ENCODE data around the gene KPNA6. TPM values are rescaled to one million over a fixed set of nuclear protein-coding genes. Genes with fewer than 3 reads are reported as not detected.
"Not testable (repeated sequence)": the region's sequence is repeated elsewhere in the genome, so short reads cannot be mapped to it uniquely, and the experiment has no call there.

The KPNA6 gene
- total RNA-seq, 1 experiment from 2014 or later = 73.0 TPM

- peak; percentile 79 for DNase-seq (ENCODE audit: low read depth)
Measured at GRCh38 chr1:32142446-32143301, 34.8 kb downstream of the KPNA6 start.

- DNase-seq (ENCODE audit: low read depth) = not testable (repeated sequence)
Measured at GRCh38 chr1:32143302-32143695, 35.4 kb downstream of the KPNA6 start.

DNA sequence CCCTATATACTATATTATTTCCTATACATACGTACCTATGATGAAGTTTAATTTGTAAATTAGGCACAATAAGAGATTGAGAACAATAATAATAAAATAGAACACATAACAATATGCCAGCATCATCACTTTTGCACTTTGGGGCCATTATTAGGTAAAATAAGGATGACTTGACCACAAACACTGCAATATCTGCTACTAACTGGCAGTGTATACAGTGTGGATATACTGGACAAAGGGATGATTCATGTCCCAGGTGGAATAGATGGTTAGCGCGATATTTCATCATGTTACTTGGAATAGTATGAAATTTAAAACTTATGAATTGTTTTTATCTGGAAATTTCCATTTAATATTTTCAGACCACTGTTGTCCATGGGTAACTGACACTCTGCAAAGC, 36.2 kb downstream of the KPNA6 start:
- DNase-seq (ENCODE audit: low read depth) = no peak

DNA sequence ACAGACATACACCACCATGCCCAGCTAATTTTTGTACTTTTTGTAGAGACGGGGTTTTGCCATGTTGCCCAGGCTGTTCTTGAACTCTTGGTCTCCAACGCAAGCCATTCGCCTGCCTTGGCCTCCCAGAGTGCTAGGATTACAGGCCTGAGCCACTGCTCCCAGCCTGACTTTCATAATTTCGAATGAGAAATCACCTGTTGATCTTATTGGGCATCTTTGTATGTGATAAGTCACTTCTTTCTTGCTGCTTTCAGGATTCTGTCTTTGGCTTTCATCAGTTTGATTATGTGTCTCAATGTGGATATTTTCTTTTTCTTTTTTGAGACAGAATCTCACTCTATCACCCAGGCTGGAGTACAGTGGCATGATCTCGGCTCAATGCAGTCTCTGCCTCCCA, 39.9 kb downstream of the KPNA6 start:
- DNase-seq (ENCODE audit: low read depth) = not testable (repeated sequence)

DNA sequence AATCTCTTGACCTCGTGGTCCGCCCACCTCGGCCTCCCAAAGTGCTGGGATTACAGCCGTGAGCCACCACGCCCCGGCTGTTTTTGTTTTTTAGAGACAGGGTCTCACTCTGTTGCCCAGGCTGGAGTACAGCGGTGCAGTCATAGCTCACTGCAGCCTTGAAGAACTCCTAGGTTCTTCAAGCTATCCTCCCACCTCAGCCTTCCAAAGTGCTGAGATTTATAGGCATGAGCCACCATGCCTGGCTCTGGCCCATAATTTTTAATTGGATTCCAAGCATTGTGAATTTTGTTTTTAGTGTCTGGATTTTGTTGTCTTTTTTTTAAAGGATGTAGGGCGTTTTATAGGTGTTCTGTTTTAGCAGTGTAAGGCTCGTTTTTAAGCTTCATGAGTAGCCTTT, 43.0 kb downstream of the KPNA6 start:
- DNase-seq (ENCODE audit: low read depth) = peak; percentile 53

- peak; percentile 38 for DNase-seq (ENCODE audit: low read depth)
Measured at GRCh38 chr1:32151319-32151787, 43.5 kb downstream of the KPNA6 start.

- DNase-seq (ENCODE audit: low read depth) = no peak
Measured at GRCh38 chr1:32159189-32159588, 51.3 kb downstream of the KPNA6 start.

- no peak for DNase-seq (ENCODE audit: low read depth)
Measured at GRCh38 chr1:32163405-32163804, 55.5 kb downstream of the KPNA6 start.

DNA sequence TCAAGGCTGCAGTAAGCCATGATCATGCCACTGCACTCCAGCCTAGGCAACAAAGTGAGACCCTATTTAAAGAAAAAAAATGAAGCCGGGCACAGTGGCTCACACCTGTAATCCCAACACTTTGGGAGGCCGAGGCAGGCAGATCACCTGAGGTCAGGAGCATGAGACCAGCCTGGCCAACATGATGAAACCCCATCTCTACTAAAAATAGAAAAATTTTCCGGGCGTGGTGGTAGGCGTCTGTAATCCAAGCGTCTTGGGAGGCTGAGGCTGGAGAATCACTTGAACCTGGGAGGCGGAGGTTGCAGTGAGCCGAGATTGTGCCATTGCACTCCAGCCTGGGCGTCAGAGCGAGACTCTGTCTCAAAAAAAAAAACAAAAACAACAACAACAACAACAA, 57.8 kb downstream of the KPNA6 start:
- DNase-seq (ENCODE audit: low read depth) = not testable (repeated sequence)

GRCh38 chr1:32170991-32171390, 63.1 kb downstream of the KPNA6 start:
- no peak for DNase-seq (ENCODE audit: low read depth)

- peak; percentile 61 for DNase-seq (ENCODE audit: low read depth)
Measured at GRCh38 chr1:32172621-32173245, 64.9 kb downstream of the KPNA6 start.

DNA sequence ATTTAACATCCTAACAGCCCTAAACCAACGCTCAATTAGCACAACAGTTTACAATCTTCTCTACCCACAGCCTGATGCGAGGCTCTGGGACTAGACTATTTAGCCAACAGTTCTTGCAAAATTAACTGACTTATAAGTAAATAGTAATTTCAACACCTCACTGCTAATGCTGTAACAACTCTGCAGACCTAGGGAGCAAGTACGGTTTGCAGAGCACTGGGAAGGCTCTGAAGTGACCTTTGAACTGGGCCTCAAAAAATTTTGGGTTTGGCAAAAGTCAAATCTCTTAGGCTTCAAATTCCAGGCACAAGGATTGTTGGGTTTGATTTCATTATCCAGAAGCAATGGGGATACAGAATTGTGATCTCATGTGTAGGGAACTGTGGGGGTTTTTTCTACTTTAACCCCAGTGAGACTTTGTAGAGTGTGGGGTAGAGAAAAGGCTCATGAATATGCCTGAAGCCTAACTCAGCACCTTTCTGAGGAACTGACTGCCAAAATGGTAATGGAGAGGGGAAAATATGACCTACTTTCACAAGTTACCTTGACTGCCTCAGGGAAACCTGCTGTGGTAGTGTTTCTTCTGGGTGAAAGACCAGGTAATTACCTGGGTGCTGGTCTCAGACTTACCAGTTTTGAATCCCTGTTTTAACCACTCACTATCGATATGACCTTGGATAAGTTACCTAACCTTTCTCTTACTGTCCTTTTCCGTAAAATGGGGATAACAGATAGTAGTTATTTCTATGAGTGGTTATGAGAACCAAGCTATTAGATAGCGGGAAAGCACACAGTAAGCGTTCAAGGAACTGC, 70.7 kb downstream of the KPNA6 start:
- no peak for DNase-seq (ENCODE audit: low read depth)

DNA sequence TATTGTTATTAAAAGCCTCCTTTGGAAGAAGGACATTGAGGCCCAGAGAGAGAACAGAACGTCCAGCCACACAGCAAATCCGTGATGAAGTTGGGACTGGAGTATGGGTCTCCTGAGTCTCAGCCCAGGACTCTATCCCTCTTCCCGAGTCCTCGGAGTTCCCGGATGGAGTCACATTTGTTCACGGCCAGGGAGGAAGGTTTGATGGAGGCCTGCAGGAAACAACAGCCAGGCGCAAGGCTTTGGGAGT, 71.3 kb downstream of the KPNA6 start:
- DNase-seq (ENCODE audit: low read depth) = no peak

DNA sequence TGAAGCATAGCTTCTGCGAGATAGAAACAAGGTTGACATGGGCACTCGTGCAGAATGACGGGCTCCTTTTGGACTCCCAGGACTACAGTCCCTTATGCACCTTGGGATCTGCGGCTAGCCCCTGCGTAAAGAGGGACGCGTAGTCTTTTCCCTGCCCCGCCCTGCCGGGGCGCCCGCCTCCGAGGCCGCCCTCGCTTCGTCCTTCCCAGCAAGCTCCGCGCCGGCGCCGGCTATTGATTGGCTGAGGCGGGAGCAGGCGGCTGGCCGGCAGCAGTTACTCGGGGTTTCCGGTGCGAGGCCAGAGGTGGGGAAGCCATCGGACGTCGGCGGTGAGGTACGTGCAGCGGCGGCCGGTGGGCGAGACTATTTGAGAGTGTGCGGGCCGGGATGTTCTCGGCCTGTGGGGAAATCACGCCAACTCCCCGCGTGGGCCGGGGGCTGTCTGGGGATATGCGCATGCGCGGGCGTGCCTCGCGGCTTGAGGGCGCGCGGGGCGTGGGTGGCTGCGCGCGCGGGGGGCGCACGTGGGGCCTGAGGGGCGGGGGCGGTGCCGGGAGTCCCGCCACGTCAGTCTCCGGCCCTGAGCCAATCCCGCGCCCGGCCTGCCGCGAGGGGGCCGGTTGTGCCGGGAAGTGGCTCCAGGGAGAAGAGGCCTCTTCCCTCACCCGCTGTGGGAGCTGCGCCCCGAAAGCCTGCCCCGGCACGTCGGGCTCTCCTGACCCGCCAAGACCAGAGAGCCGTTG, 71.8 kb downstream of the KPNA6 start, which contains the start of gene TXLNA:
Gene TXLNA (plus strand): TSS at position 233 of the 743 bp plus-strand sequence. CDS start 671 bp downstream, outside the sequence.
- peak; percentile 90 for DNase-seq (ENCODE audit: low read depth)

- DNase-seq (ENCODE audit: low read depth) = peak; percentile 66
Measured at GRCh38 chr1:32180186-32181060, 72.6 kb downstream of the KPNA6 start.

GRCh38 chr1:32181065-32181464, 73.2 kb downstream of the KPNA6 start:
- no peak for DNase-seq (ENCODE audit: low read depth)

DNA sequence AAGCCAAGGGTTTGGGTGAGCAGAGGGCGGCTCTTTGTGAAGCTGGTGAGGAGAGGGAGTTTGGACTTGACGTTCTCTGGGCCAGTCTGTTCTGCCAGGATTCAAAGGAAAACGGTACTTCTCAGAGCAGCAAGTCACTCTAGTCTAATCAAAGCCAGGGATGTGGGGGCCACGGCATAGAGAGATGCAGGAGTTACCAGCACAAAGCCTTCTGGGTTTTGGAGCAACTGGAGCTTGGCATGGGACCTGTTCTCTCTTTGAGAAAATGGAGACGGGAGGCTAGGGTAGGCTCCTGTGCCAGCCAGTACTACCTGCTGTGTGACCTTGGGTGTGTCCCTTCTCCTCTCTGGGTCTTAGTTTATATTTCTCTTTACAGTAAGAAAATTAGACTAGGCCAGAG, 73.7 kb downstream of the KPNA6 start:
- DNase-seq (ENCODE audit: low read depth) = no peak

DNA sequence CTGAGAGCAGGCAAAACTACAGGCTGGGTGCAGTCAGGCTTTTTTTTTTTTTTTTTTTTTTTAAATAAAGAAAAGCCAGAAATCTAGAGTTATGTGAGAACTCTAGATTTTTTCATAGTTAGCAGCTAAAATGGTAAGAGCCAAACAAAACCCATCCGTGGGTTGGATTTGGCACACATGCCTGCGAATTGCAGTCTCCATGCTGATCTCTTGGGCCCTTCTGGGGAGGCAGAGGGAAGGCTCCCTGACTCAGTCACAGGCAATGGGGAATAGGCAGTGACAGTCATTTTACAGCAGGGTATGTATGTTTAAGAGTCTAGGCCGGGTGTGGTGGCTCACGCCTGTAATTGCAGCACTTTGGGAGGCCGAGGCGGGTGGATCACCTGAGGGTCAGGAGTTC, 74.2 kb downstream of the KPNA6 start:
- no peak for DNase-seq (ENCODE audit: low read depth)

GRCh38 chr1:32184650-32185049, 76.8 kb downstream of the KPNA6 start:
- no peak for DNase-seq (ENCODE audit: low read depth)

GRCh38 chr1:32186077-32186476, 78.2 kb downstream of the KPNA6 start:
- DNase-seq (ENCODE audit: low read depth) = no peak

DNA sequence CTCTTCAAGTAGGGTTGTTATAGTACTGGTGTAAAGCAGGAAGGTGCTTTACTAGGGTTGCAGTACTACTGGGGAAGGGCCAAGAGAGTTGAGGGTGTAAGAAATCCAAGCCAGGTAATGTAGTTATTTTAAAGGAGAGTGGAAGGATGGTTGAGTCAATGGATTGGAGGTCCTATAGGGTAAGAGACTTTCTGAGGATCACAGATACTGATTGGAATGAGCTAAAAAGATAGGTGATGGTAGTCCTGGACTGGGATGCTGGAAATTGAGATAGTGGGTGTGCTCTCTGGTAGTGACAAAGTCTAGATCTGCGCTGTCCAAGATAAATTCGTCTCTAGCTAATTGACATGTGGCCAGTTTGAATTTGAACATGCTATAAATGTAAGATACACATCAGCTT, 78.6 kb downstream of the KPNA6 start:
- no peak for DNase-seq (ENCODE audit: low read depth)
